NCI-H345 treated with DMSO at 0.1 percent for 48 hours (cell line): ENCODE data around the gene MGLL.
A peak's percentile ranks its signal among the peaks of the same experiment; 100 is the strongest.

ENCODE experiments used
- DNase-seq: peaks from one replicate; lab custom pipeline; 2025; ENCODE audit not compliant: unreplicated experiment; lab: John Stamatoyannopoulos, UW

The MGLL gene

DNA sequence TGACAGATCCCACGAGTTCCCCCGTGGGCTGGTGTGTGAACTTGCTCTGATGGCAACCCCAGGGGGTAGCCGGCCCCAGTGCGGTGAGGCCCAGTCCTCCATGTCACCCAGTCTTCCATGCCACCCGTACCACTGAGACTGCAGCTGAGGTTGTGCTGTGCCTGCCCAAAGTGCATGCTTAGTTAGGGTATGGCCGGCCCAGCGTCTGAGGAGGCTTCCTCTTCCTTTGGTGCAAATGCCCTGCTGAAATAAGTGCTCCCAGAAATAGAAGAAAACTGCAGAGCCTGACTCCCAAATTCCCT is 31.5 kb downstream of the MGLL start:
- DNase-seq = no peak

DNA sequence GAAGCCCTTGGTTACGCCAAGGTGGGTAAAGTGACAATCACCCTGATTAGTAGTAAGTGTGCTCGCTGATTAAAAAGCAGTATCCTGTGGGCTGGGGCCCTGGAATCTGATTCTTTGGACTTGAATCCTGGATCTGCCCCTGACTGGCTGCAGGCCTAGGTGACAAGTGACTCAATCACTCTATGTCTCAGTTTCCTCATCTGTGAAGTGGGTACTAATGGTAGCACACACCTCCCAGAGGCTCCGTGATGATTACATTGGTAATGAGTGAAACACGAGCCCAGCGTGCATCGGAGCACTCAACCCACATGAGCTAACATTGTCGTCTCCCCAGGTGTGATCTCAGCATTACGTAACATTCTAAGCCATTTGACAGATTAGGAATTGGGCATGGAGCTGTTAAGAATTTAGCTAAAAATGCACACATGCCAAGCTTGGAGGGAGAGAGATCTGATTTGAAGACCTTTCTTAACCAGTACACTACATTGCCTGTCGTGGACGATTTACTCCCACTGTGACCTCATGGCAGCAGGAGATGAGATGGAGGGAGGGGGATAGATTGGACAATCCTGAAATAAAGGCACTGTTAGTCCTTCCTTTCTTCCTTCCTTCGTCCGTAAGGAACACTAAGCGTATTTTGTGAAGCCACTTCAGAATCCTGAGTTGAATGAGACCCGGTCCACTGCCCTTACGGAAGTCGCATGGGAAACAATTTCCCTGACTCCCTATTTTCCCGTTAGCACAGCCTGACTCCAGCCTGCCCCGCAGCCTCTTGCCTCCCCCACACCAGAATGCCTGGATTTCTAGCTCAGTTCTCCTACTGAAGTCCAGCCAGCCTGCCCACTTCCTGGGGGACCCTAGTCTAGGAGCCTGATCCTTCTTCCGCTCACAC is 32.1 kb downstream of the MGLL start:
- no peak for DNase-seq

DNA sequence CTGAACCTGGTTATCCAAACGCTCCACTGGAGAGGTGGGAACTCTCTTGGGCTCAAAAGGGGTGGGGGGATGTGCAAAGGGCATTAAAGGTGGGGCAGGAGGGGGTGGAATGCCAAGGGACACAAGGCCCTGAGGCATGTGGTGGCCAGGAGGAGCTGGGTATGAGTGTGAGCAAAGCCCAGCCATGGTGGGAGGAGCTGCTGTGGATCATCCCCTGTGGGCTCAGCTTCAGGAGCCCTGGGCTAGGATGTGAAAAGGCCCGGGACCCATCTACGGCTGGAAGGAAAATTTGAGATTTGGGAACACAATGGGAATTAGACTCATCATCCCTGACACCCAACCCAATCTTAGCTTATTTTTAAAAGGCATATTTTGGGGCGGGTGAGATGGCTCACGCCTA is 33.3 kb downstream of the MGLL start:
- no peak for DNase-seq

DNA sequence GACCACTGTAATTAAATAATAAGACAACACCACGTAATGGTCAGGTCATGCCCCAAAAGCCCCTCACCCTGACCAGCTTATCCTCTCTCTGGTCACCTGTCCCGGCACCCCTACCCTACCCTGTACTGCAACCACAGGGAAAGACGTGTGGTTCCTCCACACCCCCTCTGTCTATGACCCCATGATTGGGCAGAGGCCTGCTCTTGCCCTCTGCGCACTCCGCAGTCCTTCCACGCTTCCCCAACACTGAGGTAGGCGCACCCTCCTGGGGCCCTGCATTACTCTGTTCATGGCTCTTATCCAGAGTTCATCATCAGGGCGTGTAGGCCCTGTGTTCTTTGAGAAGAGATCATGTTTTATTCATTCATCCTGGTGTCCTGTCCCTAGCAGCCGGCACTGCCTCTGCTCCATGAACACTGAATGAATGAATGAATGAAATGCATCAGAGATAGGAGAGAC is 33.8 kb downstream of the MGLL start:
- no peak for DNase-seq

DNA sequence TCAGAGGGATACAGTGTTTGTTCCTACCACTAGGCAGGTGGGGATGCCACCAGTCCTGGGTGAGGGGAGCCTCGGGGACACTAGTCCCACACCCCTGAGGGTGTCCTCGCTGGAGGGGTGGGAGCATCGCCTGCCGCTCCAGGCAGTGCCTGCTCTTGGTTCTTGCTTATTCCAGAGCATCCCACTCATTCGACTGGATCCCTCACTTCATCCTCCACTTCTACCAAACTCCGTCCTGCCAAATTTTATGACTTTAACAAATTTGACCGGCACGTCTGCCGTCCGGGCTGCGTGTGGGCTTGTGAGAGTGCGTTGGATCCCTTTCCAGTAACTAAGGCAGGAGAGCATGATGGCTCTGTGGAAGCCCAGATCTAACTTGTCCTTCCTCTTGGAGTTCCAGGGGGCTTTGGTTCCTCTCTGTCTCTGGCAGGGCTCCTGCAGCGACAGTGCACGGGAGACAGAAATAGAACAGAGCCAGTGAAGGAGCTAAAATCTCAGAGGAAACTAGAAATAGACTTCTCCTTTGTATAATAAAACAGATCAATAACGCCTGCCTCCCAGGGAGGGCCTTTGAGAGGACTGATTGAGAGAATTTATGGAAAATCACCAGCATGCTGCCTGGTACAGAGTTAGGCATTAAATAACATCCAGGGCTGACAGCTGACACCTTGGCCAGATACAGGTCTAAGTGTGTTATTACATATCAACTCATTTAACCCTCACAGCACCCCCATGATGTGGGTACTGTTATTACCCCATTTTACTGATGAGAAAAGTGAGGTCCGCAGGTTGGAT is 34.5 kb downstream of the MGLL start:
- DNase-seq = no peak

DNA sequence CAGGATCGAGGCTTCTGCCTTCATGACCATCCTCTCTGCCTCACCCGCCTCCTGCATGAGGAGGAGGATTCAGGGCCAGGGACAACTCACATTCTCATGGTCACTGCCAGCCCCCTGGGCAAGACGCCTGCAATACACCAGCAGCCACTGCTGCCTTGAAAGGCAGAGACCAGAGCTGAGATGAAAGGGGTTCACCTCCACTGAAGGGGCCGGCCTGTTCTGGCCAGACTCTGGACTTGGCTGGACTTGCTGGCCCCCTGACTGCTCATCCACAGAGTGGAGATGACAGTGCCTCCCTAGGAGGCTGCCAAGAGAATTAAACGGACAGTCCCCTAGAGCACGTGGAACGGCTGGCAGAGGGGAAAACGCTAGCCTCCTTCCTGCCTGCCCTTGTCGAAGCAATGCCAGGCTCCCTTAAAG is 35.2 kb downstream of the MGLL start:
- DNase-seq = no peak

DNA sequence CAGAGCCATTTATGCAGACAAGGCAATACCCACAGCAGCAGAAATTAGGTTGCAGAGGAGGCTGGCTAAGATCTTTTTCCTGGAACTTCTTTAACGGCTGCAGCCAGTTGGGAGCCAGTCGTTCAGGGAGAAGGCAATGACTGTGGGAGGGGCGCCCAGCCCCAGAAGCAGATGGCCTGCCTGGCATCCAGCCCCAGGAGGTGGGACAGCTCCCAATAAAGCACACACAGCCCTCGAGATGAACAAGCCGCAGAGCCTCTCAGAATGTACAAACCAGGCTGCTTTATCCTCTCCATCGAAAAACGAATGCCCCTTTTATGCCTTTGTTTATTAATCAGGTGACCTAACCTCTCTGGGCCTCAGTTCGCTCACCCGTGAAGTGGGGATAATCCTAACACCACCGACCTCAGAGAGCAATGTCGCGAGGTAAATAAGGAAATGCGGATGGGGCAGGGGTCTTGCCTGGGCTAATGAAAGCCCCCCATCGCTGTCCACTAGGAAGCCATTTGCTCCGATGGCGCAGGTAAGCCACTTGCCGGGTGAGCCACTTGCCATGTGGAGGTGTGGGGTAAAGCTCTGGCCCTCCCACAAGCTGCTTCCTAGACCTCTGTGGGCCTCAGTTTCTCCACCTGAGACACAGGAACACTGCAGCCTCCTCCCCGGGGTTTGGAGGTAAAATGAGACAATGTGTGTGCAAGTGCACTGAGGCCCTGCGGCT is 35.8 kb downstream of the MGLL start:
- DNase-seq = peak; percentile 54

DNA sequence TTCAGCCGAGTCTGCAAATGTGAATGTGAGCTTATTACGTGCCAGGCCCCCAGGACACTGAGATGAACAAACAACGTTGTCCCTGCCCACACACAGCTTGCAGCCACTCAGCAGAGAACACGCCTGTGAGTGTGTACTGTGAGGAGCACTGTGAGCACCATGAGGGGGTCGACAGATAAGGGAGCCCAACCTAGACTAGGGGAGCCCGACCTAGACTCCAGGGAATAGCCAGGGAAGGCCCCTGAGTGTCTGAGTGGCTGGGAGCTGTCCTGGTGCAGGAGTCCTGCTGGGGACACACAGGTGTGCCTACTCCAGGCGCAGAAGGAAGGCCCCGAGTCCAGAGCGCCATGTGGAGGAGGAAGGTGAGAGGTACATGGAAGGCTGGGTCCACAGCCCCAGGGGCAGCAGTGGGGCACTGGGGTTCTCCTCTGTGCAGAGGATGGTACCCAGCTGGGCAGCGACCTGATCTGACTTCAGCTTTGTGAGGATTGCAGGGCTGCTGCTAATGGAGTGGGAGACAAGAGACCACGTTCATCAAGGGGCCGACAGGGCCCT is 36.5 kb downstream of the MGLL start:
- peak; percentile 34 for DNase-seq

DNA sequence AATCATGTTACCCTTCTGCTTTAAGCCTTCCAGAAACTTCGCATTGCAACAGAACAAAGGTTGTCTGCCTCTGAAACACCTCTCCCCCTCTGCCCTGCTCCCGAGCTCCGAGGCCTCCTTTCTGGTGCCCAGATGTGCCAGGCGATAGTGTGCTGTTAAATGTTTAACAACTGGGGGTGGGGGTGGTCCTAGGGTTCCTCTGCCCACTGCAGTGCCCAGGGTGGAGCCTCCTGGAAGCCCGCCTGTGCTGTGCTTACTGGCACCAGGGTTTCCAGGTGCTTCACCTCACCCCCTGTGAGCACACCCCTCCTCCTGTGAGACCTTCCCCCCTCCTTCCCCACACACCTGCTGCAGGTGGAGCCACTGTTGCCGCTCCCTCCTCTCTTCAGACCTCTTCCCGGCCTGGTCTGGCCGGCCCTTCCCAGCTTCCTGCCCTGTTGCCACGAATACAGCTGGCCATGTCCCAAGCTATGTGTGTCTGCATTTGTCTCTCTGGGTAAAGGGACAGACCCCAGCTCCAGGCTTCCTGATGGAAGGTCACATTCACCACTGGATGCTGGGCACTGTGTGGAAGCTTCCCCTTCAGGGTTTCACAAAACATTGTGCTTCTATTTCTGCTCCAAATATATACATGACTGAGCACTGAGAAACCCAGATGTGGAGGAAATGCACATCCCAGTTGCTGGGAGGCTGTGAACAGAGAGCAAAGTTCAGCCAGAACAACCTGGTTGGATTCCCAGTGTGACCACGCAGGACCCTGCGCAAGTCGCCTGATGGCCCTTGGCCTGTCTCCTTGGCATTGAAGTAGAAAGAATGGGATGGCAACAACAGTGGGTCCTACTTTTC is 37.2 kb downstream of the MGLL start:
- peak; percentile 27 for DNase-seq

DNA sequence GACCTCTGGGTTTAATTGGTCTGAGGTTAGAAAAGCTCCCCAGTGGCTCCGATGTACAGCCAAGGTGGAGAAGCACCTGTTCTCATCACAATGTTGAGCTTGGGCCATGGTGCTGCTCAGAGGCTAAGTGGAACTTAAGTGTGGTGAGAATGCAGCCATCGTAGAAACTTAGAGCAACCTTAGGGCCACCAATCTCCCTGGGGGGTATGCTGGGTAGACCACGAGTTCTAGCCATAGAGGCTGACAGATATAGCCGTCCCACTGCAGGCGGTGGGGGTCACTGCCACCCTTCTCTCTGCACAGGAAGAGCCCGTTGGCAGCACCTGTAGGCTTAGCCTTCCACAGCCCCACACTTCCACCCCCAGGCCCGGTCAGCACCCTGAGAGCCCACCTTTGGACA is 38.0 kb downstream of the MGLL start:
- DNase-seq = no peak

DNA sequence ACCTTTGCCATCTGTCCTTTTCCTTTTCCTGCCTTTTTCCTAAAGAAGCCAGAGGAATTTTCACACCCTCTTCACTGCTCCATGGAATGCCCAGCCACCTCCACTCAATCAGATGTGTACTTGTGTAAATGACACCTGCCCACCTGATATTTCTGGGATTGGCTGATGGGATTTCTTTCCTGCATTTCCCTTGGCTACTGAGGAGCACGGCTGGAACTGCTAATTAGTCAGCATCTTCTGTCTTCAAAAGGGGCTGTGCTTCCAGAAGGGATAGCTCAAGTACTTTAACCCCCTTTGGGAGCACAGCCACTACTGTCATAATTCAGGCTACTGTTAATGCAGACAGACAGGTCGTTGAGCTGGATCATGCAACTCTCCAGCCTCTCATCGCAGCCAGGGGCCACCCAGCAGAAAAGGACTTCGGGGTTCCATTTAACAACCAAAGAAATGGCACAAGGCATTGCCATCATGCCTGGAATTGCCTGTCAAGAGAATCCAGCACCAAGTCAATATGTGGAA is 38.6 kb downstream of the MGLL start:
- DNase-seq = no peak

DNA sequence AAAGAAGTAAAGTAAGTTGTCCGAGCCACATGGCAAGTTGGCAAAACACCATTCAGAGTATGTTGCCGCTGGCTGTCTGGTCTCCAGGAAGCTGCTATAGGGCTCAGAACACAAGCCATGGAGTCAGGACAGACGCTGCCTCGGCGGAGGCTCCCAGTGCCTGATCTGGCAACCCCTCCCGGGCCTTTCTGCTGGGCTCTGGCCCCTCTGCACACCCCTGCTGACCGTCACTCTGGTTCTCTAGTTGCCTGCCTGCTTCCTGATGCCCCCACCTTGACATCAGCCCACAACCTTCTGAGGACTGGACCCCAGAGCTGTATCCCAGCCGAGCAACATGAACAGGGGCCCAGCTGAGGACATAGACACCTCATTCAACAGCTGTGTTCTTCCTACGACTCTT is 39.1 kb downstream of the MGLL start:
- no peak for DNase-seq

DNA sequence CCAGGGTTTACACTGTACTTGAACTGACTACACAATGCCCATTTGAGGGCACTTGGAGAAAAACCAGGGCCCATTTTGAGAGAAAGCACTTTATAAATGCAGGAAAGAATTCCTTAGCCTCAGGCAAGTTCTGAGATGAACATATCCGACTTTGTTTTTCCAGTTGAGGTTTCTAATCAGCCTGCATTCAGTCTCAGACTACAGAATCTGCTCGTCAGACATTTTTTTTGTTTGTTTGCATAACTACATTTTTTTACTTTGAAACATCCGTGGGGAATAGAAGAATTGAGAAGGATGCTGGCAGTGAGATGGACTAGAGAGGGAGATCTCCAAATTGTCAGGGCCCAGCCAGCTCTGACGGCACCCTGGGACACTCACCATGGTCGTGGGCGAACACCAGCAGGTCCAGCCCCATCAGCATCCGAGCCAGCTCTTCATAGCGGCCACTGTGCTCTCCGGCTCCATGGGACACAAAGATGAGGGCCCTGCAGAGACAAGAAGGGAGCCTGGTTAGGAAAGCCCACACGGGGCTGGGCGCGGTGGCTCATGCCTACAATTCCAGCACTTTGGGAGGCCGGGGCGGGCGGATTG is 40.8 kb downstream of the MGLL start:
- no peak for DNase-seq

DNA sequence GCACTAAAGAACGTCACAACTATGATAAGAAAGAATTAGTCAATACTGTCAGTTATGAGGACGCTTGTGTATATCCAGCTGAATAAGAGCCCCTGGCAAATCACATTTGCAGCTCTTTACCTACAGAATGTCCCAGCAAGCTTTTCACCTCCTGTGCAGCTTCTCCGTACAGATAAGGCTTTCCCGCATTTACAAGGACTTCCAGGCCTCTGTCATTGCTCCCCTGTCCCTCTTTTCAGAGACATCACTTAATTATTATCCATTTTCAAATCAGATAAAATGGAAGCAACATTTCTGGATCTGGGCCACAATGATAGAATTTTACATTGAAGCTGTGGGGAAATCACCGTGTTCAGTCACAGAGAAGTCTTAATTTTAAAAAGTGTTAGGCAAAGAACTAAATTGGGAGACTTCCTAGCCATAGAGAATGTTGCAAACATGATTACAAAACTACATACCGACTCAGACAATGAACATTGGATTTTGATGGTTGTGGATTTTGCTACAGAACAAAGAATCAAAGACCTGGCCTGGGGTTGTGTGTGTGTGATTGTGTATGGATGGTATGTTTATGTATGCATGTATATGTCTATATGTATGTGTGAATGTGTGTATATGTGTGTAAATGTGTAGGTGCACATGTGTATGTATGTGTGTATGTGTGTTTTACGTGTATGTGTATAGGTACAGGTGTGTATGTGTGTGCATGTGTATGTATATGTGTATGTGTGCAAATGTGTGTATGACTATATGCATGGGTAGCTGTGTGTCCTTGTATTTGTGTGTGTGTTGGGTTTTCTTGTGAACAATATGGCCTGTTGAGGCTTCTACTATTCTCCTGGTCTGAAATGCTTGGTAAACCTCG is 41.5 kb downstream of the MGLL start:
- DNase-seq = no peak

DNA sequence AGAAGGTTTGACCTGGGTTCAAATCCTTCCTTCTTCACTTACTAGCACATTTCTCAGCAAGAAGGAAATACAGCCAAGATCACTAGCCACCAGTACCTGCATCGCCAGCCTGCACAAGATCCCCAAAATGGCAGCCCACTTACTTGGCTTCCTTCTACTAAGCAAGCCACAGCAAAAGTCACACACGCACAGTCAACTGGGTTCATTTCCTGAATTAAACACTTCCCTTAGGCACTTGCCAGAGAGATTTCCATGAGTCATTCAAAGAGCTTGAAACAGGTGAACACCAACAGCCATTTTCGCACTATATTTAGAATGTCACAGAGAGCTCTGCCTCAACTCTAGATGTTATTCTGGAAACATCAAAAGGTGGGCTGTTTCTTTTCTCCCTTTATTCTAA is 42.6 kb downstream of the MGLL start:
- no peak for DNase-seq

DNA sequence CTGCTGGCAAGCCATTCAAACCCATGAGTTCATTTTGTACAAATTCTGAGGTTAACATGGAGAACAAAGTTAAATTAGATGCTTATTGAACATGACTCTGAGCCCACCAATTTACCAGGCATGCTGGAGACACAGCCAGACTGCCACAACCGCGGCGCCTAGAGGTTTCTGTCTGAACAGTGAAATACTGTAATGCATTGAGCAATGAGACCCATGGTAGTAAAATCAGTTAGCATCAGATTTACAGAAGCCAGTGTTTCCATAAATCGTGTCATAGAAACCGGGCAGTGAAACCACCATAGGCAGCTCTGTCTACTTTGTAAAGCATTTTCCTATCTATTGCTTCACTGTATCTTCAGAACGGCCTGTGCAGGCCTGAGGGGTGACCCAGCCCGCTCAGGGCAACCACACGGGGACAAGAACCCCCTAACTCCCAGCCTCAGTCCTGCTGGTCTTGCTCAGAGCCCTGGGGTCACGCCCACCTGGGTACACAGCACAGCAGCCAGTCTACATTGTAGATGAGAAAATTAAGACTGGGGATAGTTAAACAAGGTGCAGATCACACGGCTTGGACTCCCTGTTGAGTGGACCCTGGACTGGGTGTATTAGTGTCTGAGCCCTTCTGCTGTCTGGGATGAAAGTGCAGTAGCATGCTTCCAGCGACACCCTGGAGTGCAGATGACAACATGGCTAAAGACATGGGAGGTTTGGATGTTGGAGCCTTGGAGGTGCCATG is 44.2 kb downstream of the MGLL start:
- no peak for DNase-seq

DNA sequence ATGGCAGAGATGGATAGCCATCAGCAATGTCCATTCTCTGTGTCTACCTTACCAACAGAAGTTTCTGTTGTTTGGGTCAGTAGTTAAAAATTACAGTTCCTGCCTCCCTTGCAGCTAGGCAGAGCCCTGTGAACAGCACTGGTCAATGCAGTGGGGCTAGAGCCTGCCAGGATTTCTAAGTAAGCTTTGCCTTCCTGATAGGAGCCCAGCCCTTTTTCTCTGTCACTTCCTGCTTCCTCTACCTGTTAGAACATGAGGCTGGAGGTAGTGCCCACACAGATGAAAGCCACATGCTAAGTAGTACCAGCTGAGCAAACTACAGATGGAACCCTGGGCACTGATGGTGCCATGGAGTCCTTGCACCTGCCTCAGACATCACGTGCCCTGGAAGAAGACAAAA is 45.0 kb downstream of the MGLL start:
- no peak for DNase-seq

DNA sequence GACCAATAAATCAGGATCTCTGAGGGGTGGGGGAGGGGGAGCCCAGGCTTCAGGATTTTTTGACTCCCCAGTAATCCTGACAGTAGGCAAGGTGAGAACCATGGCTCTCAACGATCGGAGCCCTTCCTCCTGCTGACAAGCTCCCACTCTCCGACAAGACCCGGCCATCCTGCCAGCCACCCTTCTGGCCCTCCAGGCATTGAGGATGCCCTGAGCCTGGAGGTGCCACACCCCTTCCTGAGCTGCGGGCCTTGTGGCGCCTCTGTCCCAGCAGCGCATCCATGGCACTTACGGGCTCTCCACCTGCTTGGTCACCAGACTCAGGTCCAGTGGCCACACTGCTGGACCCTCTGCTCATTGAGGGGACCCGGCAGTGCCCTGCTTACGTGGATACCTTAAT is 46.0 kb downstream of the MGLL start:
- DNase-seq = no peak
